ENCODE measurements around the gene ICAM1. TPM values are rescaled to one million over a fixed set of nuclear protein-coding genes. Genes with fewer than 3 reads are reported as not detected.

ICAM1 gene
- total and polyA plus RNA-seq, 2 of the 13 experiments (the other 11 are each of a cell fraction or from before 2014, with no cell fraction given) = 37.9 to 98.4 TPM

GRCh38 chr19:10295305-10295846 lies 24.5 kb downstream of the ICAM1 start (continued):
- TF ChIP-seq, protein P1, sequence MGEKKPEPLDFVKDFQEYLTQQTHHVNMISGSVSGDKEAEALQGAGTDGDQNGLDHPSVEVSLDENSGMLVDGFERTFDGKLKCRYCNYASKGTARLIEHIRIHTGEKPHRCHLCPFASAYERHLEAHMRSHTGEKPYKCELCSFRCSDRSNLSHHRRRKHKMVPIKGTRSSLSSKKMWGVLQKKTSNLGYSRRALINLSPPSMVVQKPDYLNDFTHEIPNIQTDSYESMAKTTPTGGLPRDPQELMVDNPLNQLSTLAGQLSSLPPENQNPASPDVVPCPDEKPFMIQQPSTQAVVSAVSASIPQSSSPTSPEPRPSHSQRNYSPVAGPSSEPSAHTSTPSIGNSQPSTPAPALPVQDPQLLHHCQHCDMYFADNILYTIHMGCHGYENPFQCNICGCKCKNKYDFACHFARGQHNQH (CRISPR knock-in tag; IDR thresholded peaks at IDR 0.05) = no peak
- no peak for TF ChIP-seq ZNF121 (CRISPR knock-in tag; IDR thresholded peaks at IDR 0.05)
- TF ChIP-seq REPIN1 (CRISPR knock-in tag; IDR thresholded peaks at IDR 0.05; ENCODE audit: borderline replicate concordance, low read depth) = no peak
- TF ChIP-seq NRL (CRISPR knock-in tag; IDR thresholded peaks at IDR 0.05; ENCODE audit: borderline replicate concordance) = 0 out of 2 replicates have a peak, but pooled peaks have one; percentile 48
- no peak for TF ChIP-seq ZNF460 (CRISPR knock-in tag; IDR thresholded peaks at IDR 0.05; ENCODE audit: borderline replicate concordance)
- no peak for TF ChIP-seq ZSCAN9 (CRISPR knock-in tag; IDR thresholded peaks at IDR 0.05; ENCODE audit: borderline replicate concordance)
- no peak for TF ChIP-seq KAT7 (CRISPR knock-in tag; IDR thresholded peaks at IDR 0.05; ENCODE audit: borderline replicate concordance)
- TF ChIP-seq YEATS2 (CRISPR knock-in tag; IDR thresholded peaks at IDR 0.05; ENCODE audit: borderline replicate concordance) = 0 out of 2 replicates have a peak, but pooled peaks have one; percentile 14
- TF ChIP-seq BCL3 (CRISPR knock-in tag; IDR thresholded peaks at IDR 0.05) = no peak
- no peak for TF ChIP-seq SP1 (IDR thresholded peaks at IDR 0.05)
- TF ChIP-seq SP1 (CRISPR knock-in tag; IDR thresholded peaks at IDR 0.05) = no peak
- TF ChIP-seq U2AF2 (IDR thresholded peaks at IDR 0.05; ENCODE audit: low read depth, low read length) = no peak
- no peak for TF ChIP-seq ZSCAN20 (CRISPR knock-in tag; IDR thresholded peaks at IDR 0.05; ENCODE audit: borderline replicate concordance)
- no peak for TF ChIP-seq ZNF564 (CRISPR knock-in tag; IDR thresholded peaks at IDR 0.05)
- no peak for TF ChIP-seq STAG1 (CRISPR knock-in tag; IDR thresholded peaks at IDR 0.05)
- no peak for TF ChIP-seq SNRNP70 (IDR thresholded peaks at IDR 0.05; ENCODE audit: low read depth, low read length)
- TF ChIP-seq SIX4 (CRISPR knock-in tag; IDR thresholded peaks at IDR 0.05) = no peak
- no peak for TF ChIP-seq ISL2 (CRISPR knock-in tag; IDR thresholded peaks at IDR 0.05)
- TF ChIP-seq RARA (CRISPR knock-in tag; IDR thresholded peaks at IDR 0.05) = no peak
- TF ChIP-seq PHF20 (CRISPR knock-in tag; IDR thresholded peaks at IDR 0.05) = no peak
- no peak for TF ChIP-seq ZNF780A (CRISPR knock-in tag; IDR thresholded peaks at IDR 0.05)
- TF ChIP-seq ZNF24 (IDR thresholded peaks at IDR 0.05) = no peak
- TF ChIP-seq DR1 (CRISPR knock-in tag; IDR thresholded peaks at IDR 0.05) = no peak
- no peak for TF ChIP-seq ZNF44 (CRISPR knock-in tag; IDR thresholded peaks at IDR 0.05)
- no peak for TF ChIP-seq ZFP41 (CRISPR knock-in tag; IDR thresholded peaks at IDR 0.05; ENCODE audit: borderline replicate concordance)
- TF ChIP-seq TCF12 (IDR thresholded peaks at IDR 0.05) = no peak
- no peak for TF ChIP-seq TCF12 (CRISPR knock-in tag; IDR thresholded peaks at IDR 0.05)
- TF ChIP-seq FOXK1 (CRISPR knock-in tag; IDR thresholded peaks at IDR 0.05; ENCODE audit: borderline replicate concordance, low read depth) = no peak
- TF ChIP-seq, protein P2, sequence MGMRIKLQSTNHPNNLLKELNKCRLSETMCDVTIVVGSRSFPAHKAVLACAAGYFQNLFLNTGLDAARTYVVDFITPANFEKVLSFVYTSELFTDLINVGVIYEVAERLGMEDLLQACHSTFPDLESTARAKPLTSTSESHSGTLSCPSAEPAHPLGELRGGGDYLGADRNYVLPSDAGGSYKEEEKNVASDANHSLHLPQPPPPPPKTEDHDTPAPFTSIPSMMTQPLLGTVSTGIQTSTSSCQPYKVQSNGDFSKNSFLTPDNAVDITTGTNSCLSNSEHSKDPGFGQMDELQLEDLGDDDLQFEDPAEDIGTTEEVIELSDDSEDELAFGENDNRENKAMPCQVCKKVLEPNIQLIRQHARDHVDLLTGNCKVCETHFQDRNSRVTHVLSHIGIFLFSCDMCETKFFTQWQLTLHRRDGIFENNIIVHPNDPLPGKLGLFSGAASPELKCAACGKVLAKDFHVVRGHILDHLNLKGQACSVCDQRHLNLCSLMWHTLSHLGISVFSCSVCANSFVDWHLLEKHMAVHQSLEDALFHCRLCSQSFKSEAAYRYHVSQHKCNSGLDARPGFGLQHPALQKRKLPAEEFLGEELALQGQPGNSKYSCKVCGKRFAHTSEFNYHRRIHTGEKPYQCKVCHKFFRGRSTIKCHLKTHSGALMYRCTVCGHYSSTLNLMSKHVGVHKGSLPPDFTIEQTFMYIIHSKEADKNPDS (CRISPR knock-in tag; IDR thresholded peaks at IDR 0.05) = no peak

Data from HepG2 (cell line).